ENCODE measurements around the gene VPS33B. TPM values are rescaled to one million over a fixed set of nuclear protein-coding genes. Genes with fewer than 3 reads are reported as not detected.
A peak's percentile ranks its signal among the peaks of the same experiment; 100 is the strongest.

The VPS33B gene
- polyA plus RNA-seq, 2 of the 4 experiments (the other 2 are of a cell fraction), result 11.1 to 17.9 TPM

DNA sequence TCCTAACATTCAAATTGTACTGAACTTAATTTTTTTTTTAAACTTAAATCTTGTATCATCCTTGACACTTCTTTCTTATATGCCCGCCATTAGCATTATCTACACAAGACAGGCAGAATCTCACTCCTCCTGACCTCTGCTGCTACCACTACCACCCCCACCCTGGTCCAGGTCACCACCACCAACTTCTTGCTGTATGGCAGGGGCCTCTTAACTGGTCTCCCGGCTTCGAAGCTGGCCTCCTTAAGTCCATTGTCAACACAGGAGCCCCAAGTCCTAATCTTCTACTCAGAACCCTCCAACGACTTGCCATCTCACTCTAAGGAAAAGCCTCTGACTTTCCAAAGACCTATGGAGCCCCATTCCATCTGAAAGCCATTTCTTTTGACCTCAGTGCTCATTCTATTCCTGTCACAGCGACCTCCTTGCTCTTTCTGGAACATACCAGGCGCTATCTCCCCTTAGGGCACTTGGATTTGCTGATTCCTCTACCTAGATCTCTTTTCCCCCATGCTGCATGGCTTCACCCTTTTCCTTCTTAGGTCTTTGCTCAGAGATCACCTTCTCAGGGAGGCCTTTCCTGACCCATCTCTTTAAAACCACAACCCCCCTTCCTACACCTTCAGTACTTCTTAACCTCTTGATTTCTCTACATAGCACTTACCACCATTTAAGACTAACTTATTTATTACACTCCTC, 30.7 kb downstream of the VPS33B start:
- H3K27ac ChIP-seq, result peak overlapping the region; percentile 9 to 95; a peak in 4 of 6 replicates
- H3K9me3 ChIP-seq, result no peaks in the 10 kb centered on the region
- DNase-seq (ENCODE audit: low read depth in 1 of 2, low spot score in 1 of 2) (no peak), ATAC-seq (no peak), FAIRE-seq (no peak)
- peaks cover 26% of the 10 kb centered on the region for H3K4me1 ChIP-seq
- 86% methylated on average over 6 of the region's 6 CpGs for WGBS (ENCODE audit: missing lambda C conversion rate)
- ChIA-PET CTCF (interaction anchor here (1.3 to 18.2 kb wide), 2 partner anchors 33 to 58 kb away, joined by 4 to 247 read pairs; partner anchors contain the start of gene RCCD1), POLR2A (no interaction called here)
- H3K4me3 ChIP-seq, result no peak overlapping the region
- H3K4me2 ChIP-seq, result peak overlapping the region; percentile 73
- TF ChIP-seq, protein P1, sequence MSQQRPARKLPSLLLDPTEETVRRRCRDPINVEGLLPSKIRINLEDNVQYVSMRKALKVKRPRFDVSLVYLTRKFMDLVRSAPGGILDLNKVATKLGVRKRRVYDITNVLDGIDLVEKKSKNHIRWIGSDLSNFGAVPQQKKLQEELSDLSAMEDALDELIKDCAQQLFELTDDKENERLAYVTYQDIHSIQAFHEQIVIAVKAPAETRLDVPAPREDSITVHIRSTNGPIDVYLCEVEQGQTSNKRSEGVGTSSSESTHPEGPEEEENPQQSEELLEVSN (IDR thresholded peaks at IDR 0.05; ENCODE audit: borderline replicate concordance, low read depth), result no peak
- TF ChIP-seq RAD21 (conservative IDR thresholded peaks at IDR 0.05 in 1 of 2, IDR thresholded peaks at IDR 0.05 in 1 of 2) (no peak), RARB (CRISPR knock-in tag; IDR thresholded peaks at IDR 0.05) (no peak), ZSCAN20 (CRISPR knock-in tag; IDR thresholded peaks at IDR 0.05) (no peak), BHLHE40 (IDR thresholded peaks at IDR 0.05; ENCODE audit: low read depth, low read length) (no peak), HDAC2 (IDR thresholded peaks at IDR 0.05) (no peak), RCOR1 (IDR thresholded peaks at IDR 0.05; ENCODE audit: low read depth, low read length) (no peak), ZC3H11A (IDR thresholded peaks at IDR 0.05) (no peak), NR3C1 (IDR thresholded peaks at IDR 0.05) (no peak), HOXA7 (CRISPR knock-in tag; IDR thresholded peaks at IDR 0.05) (no peak)
- TF ChIP-seq, protein P2, sequence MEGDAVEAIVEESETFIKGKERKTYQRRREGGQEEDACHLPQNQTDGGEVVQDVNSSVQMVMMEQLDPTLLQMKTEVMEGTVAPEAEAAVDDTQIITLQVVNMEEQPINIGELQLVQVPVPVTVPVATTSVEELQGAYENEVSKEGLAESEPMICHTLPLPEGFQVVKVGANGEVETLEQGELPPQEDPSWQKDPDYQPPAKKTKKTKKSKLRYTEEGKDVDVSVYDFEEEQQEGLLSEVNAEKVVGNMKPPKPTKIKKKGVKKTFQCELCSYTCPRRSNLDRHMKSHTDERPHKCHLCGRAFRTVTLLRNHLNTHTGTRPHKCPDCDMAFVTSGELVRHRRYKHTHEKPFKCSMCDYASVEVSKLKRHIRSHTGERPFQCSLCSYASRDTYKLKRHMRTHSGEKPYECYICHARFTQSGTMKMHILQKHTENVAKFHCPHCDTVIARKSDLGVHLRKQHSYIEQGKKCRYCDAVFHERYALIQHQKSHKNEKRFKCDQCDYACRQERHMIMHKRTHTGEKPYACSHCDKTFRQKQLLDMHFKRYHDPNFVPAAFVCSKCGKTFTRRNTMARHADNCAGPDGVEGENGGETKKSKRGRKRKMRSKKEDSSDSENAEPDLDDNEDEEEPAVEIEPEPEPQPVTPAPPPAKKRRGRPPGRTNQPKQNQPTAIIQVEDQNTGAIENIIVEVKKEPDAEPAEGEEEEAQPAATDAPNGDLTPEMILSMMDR (IDR thresholded peaks at IDR 0.05), result no peak
- TF ChIP-seq, protein P3, sequence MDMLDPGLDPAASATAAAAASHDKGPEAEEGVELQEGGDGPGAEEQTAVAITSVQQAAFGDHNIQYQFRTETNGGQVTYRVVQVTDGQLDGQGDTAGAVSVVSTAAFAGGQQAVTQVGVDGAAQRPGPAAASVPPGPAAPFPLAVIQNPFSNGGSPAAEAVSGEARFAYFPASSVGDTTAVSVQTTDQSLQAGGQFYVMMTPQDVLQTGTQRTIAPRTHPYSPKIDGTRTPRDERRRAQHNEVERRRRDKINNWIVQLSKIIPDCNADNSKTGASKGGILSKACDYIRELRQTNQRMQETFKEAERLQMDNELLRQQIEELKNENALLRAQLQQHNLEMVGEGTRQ (IDR thresholded peaks at IDR 0.05), result no peak

DNA sequence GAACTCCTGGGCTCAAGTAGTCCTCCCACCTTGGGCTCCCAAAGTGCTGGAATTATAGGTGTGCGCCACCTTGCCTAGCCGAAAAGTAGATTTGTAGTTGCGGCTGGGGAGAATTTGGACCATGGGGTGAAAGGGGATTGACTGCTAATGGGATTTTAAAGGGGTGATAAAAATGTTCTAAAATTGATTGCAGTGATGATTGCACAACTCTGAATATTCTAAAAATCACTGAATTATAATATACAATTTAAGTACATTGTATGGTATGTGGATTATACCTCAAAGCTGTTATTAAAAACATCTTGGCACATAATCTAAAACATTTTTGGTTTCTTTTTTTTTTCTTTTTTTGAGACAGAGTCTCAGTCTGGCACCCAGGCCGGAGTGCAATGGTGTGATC, 31.9 kb downstream of the VPS33B start:
- no peak for FAIRE-seq
- H3K27ac ChIP-seq, result no peak overlapping the region
- POLR2A ChIA-PET, result interaction anchor here (1.2 kb wide), 1 partner anchor 36 kb away, joined by 4 read pairs; the partner anchor contains the start of gene RCCD1
- no peak overlapping the region for H3K4me3 ChIP-seq
- 95% methylated on average over 4 of the region's 4 CpGs for WGBS (ENCODE audit: missing lambda C conversion rate)
- DNase-seq (ENCODE audit: low read depth in 1 of 2, low spot score in 1 of 2), result no peak
- peak in 1 of 2 experiments; percentile 56; a peak in 1 of 4 replicates for TF ChIP-seq CEBPB (IDR thresholded peaks at IDR 0.05)
- TF ChIP-seq, protein P4, sequence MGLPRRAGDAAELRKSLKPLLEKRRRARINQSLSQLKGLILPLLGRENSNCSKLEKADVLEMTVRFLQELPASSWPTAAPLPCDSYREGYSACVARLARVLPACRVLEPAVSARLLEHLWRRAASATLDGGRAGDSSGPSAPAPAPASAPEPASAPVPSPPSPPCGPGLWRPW (IDR thresholded peaks at IDR 0.05), result no peak
- no peak for TF ChIP-seq HOXA7 (CRISPR knock-in tag; IDR thresholded peaks at IDR 0.05)
- TF ChIP-seq TFCP2L1 (CRISPR knock-in tag; IDR thresholded peaks at IDR 0.05), result no peak
- no peak for TF ChIP-seq POLR2A (IDR thresholded peaks at IDR 0.05; ENCODE audit: low read length)
- no peak for TF ChIP-seq ESRRA (IDR thresholded peaks at IDR 0.05; ENCODE audit: borderline replicate concordance, low read length)
- TF ChIP-seq RCOR1 (IDR thresholded peaks at IDR 0.05; ENCODE audit: low read depth, low read length), result no peak
- TF ChIP-seq, protein P1 (IDR thresholded peaks at IDR 0.05; ENCODE audit: borderline replicate concordance, low read depth), result no peak
- no peak for TF ChIP-seq POLR2AphosphoS2 (conservative IDR thresholded peaks at IDR 0.05; ENCODE audit: low read length)
- peaks cover 26% of the 10 kb centered on the region for H3K4me1 ChIP-seq
- H3K9me3 ChIP-seq, result no peaks in the 10 kb centered on the region
- CTCF ChIA-PET, result interaction anchor here (0.6 to 18.2 kb wide), 5 partner anchors 31 to 50 kb away, joined by 3 to 247 read pairs (median 3); partner anchors contain the start of genes RCCD1 and VPS33B
- ATAC-seq, result no peak
- no peak overlapping the region for H3K4me2 ChIP-seq
